ENCODE measurements around the gene CEP63. TPM values are rescaled to one million over a fixed set of nuclear protein-coding genes. Genes with fewer than 3 reads are reported as not detected.

CEP63 gene
- total RNA-seq, 1 donor from 2014 or later: 24.6 TPM

DNA sequence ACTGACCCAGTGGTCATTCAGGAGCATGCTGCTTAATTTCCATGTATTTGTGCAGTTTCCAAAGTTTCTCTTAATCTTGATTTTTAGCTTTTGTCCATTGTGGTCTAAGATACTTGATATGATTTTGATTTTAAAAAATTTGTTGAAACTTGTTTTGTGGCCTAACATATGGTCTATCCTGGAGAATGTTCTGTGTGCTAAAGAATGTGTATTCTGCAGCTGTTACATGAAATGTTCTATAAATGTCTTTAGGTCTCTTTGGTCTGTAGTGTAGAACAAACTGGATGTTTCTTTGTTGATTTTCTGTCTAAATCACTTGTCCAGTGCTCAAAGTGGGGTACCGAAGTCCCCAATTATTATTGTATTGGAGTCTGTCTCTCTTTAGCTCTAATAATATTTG is 17.4 kb downstream of the CEP63 start:
- CTCF ChIA-PET: interaction anchor here (0.8 kb wide), 1 partner anchor 291 kb away, joined by 3 read pairs; no protein-coding TSS in a partner anchor
- TF ChIP-seq, protein P1, sequence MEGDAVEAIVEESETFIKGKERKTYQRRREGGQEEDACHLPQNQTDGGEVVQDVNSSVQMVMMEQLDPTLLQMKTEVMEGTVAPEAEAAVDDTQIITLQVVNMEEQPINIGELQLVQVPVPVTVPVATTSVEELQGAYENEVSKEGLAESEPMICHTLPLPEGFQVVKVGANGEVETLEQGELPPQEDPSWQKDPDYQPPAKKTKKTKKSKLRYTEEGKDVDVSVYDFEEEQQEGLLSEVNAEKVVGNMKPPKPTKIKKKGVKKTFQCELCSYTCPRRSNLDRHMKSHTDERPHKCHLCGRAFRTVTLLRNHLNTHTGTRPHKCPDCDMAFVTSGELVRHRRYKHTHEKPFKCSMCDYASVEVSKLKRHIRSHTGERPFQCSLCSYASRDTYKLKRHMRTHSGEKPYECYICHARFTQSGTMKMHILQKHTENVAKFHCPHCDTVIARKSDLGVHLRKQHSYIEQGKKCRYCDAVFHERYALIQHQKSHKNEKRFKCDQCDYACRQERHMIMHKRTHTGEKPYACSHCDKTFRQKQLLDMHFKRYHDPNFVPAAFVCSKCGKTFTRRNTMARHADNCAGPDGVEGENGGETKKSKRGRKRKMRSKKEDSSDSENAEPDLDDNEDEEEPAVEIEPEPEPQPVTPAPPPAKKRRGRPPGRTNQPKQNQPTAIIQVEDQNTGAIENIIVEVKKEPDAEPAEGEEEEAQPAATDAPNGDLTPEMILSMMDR (IDR thresholded peaks at IDR 0.05): no peak

DNA sequence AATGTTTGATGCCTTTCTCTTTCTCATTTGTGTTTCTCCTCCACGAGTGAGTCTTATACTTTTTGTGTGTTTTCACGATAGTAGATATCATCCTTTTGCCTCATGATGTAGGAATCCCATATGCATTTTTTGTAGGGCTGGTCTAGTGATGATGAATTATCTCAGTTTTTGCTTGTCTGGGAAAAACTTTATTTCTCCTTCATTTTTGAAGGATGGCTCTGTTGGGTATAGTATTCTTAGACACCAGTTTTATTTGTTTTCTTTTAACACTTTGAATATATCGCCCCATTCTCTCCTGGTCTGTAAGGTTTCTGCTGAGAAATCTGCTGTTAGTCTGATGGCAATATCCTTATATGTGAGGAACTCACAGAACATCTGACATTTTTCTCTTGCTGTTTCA is 18.3 kb downstream of the CEP63 start:
- H3K4me1 Mint-ChIP-seq: peaks cover 16% of the 10 kb centered on the region
- peaks cover 86% of the 10 kb centered on the region for H3K36me3 Mint-ChIP-seq (ENCODE audit: low read depth)
- ChIA-PET CTCF (no interaction called here), POLR2A (no interaction called here)
- ATAC-seq (ENCODE audit: low read depth) (no peak), DNase-seq (no peak)
- H3K4me3 Mint-ChIP-seq: no peak overlapping the region
- no peak overlapping the region for H3K27ac Mint-ChIP-seq
- intact Hi-C loops (cut with micrococcal nuclease): no loop called here
- TF ChIP-seq, protein P1 (IDR thresholded peaks at IDR 0.05): no peak
- H3K27me3 Mint-ChIP-seq: no peaks in the 10 kb centered on the region
- H3K9me3 Mint-ChIP-seq: peaks cover 36% of the 10 kb centered on the region

More for the DNA sequence above, 17.4 kb downstream of the CEP63 start:
- Mint-ChIP-seq H3K27ac (no peak overlapping the region), H3K36me3 (ENCODE audit: low read depth) (peaks cover 86% of the 10 kb centered on the region), H3K4me3 (no peak overlapping the region), H3K4me1 (peaks cover 23% of the 10 kb centered on the region), H3K9me3 (peaks cover 36% of the 10 kb centered on the region), H3K27me3 (no peaks in the 10 kb centered on the region)
- POLR2A ChIA-PET: no interaction called here
- ATAC-seq (ENCODE audit: low read depth) (no peak), DNase-seq (no peak)
- intact Hi-C loops (cut with micrococcal nuclease): no loop called here

DNA sequence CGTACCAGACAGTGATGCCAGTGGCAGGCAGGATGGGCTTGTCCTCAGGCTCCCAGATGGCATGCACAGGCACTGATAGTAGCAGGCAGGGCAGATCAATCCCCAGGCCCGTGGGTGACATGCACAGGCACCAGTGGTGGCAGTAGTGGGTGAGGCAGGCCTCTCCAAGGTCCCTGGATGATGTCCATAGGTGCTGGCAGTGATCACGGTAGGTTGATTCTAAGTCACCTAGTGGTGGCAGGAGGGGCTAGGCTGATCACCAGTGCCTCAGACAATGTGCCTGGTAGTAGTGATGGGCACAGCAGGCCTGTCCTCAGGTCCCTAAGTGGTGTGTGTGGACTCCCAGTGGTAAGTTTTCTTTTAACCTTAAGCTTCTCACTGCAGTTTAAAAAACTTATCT is 19.6 kb downstream of the CEP63 start:
- ATAC-seq (ENCODE audit: low read depth) (no peak), DNase-seq (no peak)
- intact Hi-C loops (cut with micrococcal nuclease): no loop called here
- Mint-ChIP-seq H3K27ac (no peak overlapping the region), H3K4me1 (peaks cover 13% of the 10 kb centered on the region), H3K9me3 (peaks cover 38% of the 10 kb centered on the region), H3K36me3 (ENCODE audit: low read depth) (peaks cover 89% of the 10 kb centered on the region), H3K4me3 (no peak overlapping the region), H3K27me3 (no peaks in the 10 kb centered on the region)
- ChIA-PET CTCF (interaction anchor here (0.7 kb wide), 1 partner anchor 10 kb away, joined by 4 read pairs; no protein-coding TSS in a partner anchor), POLR2A (no interaction called here)
- TF ChIP-seq, protein P1 (IDR thresholded peaks at IDR 0.05): no peak

DNA sequence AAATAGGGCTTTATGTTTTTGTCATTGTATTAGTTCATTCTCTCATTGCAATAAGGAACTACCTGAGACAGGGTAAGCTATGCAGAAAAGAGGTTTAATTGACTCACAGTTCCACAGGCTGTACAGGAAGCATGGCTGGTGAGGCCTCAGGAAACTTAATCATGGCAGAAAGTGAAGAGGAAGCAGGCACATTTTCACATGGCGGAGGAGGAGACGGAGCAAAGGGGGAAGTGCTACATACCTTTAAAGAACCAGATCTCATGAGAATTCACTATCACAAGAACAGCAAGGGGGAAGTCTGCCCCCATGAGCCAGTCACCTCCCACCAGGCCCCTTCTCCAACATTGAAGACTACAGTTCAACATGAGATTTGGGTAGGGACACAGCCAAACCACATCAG is 25.6 kb downstream of the CEP63 start:
- peaks cover 80% of the 10 kb centered on the region for H3K36me3 Mint-ChIP-seq (ENCODE audit: low read depth)
- DNase-seq (no peak), ATAC-seq (ENCODE audit: low read depth) (peak; percentile 14)
- no peak overlapping the region for H3K4me3 Mint-ChIP-seq
- intact Hi-C loops (cut with micrococcal nuclease): no loop called here
- no peaks in the 10 kb centered on the region for H3K27me3 Mint-ChIP-seq
- H3K4me1 Mint-ChIP-seq: peaks cover 11% of the 10 kb centered on the region
- H3K9me3 Mint-ChIP-seq: peaks cover 10% of the 10 kb centered on the region
- H3K27ac Mint-ChIP-seq: peak overlapping the region; percentile 6
- TF ChIP-seq, protein P1 (IDR thresholded peaks at IDR 0.05): no peak
- CTCF ChIA-PET: no interaction called here
- POLR2A ChIA-PET: no interaction called here

DNA sequence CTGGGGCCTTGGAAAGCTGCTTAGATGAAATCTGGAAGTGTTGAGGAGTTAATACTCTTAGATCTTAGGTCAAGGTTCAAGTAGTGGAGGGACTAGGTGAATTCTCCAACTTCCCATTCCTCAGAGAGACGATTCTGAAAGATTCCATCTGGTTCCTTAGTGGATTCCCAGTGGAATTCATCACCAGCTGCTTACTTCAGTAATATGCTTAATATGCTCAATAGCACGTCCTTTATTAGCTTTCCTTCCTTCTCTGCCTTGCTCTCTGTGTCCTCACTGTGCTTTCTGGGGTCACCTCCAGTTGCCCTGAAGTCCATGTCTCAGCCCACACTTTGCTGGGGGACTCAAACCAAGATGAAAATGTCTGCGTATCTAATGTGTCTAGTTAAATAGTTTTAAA is 31.0 kb downstream of the CEP63 start:
- peaks cover 64% of the 10 kb centered on the region for H3K36me3 Mint-ChIP-seq (ENCODE audit: low read depth)

More for the DNA sequence above, 31.0 kb downstream of the CEP63 start:
- POLR2A ChIA-PET: no interaction called here
- peaks cover 2% of the 10 kb centered on the region for H3K4me1 Mint-ChIP-seq
- intact Hi-C loops (cut with micrococcal nuclease): no loop called here
- CTCF ChIA-PET: no interaction called here
- H3K27me3 Mint-ChIP-seq: no peaks in the 10 kb centered on the region
- TF ChIP-seq, protein P1 (IDR thresholded peaks at IDR 0.05): no peak
- no peak overlapping the region for H3K4me3 Mint-ChIP-seq
- ATAC-seq (ENCODE audit: low read depth) (no peak), DNase-seq (no peak)
- H3K9me3 Mint-ChIP-seq: peaks cover 4% of the 10 kb centered on the region
- no peak overlapping the region for H3K27ac Mint-ChIP-seq

All from activated B cell treated with CpG ODN at 0.5 μM for 24 hours (primary cell).